Measurements from ENCODE around the gene CACNG7.

- TF ChIP-seq CTCF (IDR thresholded peaks at IDR 0.05) (no peak), POLR2A (IDR thresholded peaks at IDR 0.05) (no peak)
Observed at GRCh38 chr19:53957448-53958167, 48.5 kb downstream of the CACNG7 start.

Data from right lobe of liver (tissue), 4 donors.